HG03442 (cell line): Measurements from ENCODE around the gene NSD2.

Experiments
- ATAC-seq: cut with Tn5 transposase; IDR thresholded peaks from one replicate; pipeline ENCODE4 v1.9.1; 2021; ENCODE audit warnings: mild to moderate bottlenecking, moderate library complexity; ENCODE audit not compliant: unreplicated experiment

Gene NSD2

DNA sequence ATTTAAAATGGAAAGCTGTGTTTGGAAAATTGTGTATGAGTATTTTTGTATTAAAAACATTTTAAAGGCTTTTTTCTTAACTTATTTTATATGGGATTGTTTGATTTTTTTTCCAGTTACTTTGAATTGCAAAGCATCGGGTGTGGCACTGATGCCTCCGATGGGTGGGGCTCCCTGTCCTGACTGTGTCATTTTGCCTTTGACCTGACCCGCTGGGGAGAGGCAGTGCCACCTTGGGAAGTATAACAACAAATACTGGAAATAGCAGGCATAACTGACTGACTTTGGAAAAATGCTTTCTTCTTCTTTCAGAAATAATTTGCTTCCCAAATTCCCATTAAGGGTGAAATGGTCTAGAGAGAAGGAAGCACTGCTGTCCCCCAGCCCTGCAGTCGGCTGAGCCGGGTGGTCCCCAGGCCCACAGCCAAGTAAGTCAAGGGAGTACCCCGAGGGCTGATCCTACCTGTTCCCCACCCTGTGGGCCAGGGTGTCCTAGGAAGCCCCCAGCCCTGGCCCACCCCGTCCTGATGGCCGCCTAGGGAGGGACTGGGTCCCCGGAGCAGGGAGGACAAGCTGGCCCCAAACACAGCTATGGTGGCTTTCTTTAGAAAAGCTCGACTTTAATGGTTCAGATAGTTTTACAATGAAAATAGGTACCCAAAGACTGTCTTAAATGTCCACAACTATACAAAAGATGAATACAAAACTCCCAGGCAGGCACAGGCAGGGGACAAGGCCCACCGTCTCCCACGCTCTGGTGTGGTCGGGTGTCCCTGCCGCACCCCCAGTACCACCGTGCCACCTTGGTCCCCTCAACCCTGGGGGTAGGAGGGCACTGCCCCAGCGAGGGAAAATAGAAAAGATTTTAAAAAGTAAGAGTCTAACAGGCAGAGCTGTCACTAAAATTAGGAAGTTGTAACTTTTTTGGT is 111.2 kb downstream of the NSD2 start:
- ATAC-seq, result no peak

DNA sequence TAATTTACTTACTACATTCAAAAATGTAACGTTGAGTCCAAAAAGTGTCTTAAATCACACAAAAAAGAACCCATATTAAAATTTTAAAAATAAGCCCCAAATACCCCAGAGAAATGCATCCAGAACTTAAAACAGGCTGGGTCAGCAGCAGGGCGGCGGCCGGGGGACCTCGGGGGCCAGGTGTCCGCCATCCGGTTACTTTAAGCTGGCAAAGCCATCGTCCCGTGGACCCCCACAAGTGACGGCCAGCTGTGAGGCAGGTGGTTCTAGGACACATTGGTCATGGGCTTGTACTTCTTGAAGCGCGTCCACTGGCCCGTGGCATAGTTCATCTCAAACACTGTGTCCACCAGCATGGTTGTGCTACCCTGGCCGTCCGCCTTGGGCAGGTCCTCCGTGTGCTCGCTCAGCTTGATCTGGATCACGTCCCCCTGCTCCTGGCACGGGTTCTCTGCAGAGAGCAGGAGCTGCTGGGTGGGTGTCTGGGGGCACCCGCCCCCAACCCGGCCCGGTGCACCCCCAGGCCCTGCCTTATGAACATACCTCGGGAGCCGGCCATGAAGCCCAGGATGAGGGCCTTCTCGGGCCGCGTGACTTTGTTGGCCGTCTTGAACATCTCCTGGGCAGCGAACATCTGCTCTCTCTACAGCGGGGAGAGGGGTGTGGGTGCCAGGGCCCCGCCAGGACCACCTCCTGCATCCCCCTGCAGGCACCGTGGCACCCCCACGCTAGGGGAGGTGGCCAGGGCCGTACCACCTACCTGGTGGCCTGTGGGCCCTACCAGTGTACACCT is 112.1 kb downstream of the NSD2 start:
- no peak for ATAC-seq

DNA sequence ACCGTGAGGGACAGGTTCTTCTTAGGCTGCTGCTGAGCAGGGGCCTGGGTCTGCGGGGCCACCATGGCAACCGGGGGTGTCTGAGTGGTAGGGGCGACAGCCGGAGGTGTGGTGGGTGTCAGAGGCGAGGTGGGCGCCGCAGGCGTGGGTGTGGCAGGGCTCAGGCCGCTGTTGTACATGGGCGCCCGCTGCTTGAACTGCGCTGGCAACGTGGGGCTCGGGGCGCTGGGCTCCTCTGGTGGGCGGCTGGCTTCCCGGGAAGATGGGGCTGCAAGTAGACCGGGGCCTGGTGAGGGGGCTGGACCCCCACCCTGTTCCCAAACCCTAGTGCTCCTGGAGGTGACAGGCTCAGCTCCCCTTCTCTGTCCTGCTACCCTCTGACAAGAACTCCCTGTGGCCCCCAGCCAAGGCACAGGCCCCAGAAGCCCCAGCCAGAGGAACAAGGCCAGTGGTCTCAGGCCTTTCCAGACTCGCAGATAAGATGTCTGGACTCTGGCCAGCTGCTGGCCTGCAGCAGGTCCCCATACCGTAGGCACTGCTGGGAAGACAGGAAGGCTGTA is 112.7 kb downstream of the NSD2 start:
- no peak for ATAC-seq

DNA sequence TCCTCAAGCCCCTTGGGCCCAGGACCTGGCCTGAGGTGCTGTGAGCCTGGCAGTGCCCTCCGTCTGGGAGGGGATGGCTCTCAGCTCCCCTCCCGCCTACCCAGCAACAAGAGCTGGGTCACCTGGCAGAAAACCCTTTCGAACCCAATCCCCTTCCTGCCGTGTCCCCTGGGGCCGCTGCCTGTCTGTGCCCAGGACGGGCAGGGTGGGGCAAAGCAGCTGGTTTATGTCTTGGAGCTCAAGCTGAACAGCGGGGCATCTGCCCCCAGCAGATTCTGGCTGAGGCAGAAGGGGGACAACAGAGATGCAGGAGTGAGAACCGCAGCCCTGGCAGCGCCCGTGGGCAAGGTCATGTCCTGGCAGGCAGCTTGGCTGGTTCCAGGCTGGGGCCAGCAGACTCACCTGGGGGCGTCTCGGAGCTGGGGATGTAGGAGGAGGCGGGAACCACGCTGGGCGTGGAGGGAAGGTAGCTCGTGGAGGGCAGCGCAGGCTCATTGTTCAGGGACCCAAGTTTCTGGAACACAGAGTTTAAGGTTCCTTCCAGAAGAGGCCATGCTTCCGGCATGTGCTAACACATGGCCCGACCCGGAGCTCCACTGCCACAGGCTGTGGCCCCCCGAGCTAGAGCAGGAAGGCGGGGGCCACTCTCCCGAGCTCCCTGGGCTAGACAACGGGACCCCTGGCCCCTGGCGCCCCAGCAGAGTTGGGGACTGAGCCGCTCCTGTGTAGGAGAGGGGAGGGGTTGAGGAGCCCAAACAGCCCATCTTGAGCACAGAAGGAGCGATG is 113.4 kb downstream of the NSD2 start:
- no peak for ATAC-seq

DNA sequence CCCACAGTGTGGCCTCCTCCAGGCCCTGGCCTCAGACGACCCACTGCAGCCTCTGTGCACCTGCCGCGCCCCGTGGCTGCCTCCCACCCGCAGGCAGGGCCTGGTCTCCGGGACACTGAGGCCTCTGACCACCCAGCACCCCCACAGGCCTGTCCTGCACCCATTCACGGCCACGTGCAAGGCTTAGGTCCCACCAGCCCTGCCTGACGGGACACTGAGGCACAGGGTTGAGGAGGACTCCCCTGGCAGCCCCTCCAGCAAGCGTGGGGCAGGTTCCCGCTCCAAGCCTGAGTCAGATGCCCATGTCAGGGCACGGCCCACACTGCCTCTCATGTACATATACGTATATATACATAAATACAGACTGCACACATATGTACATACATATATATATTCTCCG is 114.1 kb downstream of the NSD2 start:
- no peak for ATAC-seq

DNA sequence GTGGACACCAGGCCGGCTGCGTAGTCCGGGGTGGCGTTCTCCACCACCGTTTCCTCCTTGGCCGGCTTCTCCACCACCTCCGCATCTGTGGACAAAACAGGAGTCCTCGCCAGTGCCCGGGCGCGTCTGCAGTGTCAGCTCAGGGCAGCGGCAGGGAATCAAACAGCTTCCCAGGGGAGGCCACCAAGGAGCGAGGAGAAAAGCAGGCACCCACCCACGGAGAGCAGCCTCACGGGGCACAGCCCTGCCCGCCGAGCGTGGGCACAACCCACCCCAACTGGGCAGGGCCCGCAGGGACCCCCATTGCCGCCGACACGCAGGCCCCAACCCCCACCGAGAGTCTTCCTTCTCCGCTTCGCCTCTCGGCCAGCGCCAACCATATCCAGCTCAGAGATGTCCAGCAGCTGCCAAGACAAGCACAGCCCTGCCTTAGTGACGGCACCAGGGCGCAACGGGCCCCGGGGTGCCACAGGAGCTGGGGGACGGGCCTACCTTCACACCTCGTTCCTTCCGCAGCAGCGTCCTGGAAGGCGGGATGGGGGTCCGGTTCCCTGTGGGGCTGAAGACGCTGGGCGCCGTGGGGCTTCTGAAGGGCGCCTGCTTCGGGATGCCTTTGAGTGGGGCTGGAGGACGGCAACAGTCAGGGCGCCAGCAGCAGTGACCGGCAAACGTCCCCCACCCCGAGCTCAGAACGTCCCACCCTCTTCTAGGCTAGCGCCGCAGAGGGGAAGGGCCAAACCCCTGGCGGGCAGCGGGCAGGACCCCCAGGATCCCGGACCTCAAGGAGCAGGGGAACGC is 114.8 kb downstream of the NSD2 start:
- ATAC-seq, result no peak

DNA sequence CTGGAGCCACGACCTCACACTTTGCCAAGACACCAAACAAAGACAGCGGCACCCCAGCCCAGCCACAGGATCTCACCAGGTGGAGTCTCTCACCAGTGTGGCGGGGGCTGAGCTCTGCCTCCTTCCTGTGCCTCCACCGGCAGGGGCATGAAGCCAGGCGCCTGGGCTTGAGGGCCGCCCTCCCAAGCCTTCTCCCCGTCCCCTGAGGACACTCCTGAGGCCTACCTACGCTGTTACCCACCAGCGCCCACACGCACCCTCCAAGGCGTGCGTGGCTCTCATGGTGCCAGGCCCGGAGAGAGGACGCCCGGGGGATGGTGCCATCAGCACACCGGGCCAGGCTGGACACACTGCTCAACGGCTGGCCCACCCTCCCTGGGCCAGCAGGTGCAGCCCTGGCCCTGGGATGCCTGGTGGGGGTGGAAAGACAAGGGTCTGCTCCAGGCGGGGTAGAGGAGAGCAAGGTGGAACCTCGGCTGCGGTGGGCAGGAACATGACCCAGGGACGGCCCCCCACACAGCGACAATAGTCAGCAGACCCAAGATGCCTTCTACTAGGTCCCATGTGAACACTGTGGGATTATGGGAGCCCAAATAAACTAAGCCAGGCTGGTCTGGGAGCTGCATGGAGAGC is 115.5 kb downstream of the NSD2 start:
- no peak for ATAC-seq

DNA sequence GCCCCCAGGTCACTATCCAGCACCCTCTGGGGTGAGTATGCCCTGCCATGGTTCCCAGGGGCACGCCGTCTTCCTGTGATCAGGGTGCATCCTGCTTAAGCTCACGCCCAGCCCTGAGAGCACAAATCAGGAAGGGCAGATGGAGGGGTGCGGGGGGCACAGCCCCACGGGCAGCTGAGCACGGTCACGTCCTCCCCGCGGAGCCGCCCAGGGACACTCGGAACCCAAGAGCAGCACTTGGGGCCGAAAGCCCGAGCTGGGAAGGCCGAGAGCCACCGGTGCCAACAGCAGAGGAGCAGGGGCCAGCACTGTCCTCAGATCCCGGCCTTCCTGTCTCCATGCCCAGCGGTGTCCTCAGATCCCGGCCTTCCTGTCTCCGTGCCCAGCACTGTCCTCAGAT is 116.1 kb downstream of the NSD2 start:
- no peak for ATAC-seq

DNA sequence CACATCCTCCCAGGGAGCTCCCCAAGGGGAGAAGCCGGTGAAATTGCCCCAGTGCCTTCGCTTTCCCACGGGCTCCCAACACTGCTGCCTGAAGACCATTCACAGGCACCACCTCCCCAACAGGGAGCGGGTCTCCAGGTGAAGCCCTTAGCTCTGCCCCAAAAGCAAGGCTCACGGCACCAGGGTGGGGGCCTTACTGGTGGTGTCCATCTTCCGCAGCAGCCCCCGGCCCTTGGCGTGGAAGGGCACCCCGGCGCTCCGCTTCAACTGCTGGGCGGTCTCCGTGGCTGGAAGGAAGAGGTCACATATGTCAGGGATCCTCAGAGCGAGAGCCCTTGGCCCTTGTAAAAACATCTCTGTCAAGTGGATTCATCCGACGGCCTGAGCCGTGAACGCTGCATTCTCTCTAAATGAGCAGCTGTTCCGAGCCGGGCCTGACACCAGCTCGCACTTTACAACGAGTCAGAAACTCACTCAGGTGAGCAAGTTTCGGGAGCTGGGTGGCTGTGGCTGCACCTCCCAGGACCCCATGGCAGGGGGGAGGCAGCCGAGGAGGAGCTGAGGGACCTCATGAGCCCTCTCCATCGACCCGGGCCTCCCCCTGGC is 116.6 kb downstream of the NSD2 start:
- no peak for ATAC-seq

DNA sequence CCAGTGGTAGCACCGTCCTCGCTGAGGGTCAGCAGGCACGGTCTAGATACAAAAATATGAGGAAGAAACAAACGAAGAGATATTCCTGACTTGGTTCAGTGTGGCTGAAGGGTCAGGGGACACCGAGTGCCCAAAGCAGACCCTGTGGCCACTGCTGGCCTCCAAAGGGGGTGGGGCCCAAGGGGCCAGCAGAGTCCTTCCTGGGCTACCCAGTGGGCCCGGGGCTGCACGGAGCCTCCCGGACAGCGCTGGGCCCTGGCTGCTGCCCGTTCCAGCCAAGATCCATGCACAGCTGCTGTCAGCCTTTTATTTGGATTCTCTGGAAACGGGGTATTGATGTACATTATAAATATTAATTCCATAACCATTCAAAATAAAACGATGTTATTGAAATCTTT is 117.1 kb downstream of the NSD2 start:
- ATAC-seq, result no peak

DNA sequence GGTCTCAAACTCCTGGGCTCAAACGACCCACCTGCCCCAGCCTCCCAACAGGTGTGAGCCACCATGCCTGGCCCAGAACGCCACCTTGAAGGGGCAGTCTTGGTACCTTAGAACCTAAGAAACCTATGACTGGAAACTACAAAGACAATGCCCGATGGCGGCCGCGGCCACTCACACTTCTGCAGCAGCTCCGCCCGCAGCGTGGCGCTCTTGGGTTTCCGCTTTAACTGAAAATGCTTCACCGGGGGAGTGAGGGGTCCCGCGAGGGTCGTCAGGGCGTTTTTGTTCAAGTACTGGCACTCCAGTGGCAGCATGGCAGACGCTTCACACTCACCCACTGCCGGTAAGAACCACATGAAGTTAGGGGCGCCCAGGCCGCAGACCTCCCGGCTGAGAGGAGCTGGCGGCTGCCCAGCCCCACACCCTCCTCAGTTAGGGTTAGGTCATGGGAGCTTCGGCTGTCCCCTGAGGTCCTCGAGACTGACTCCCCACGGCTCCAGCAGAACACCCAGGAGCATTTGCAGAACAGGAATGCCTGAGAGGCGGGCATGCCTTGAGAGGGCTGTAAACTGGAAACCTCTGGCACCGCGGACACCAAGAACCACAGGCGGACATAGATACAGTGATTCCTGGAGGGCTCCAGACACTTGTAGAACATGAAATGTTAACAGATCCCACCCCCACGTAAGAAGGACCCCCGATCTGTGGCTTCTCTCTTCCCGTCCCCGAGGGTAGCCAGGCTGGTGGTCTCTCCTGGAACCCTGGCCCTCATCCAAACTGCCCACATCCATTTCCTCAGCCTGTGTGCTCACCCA is 118.5 kb downstream of the NSD2 start:
- ATAC-seq, result no peak

DNA sequence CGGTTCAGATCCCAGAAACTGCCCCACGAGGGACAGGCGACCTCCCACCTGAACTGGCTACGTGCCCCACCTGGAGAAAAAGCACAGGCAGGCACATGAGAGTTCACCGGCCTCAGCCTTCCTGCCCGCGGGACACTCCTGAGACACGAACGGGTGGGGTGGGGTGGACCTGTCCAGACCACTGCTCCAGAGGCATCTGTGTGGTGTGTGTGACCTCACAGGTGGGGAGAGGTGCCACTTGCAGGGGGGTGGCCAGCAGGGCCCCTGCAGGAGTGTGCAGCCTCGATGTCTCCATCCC is 119.1 kb downstream of the NSD2 start:
- no peak for ATAC-seq

DNA sequence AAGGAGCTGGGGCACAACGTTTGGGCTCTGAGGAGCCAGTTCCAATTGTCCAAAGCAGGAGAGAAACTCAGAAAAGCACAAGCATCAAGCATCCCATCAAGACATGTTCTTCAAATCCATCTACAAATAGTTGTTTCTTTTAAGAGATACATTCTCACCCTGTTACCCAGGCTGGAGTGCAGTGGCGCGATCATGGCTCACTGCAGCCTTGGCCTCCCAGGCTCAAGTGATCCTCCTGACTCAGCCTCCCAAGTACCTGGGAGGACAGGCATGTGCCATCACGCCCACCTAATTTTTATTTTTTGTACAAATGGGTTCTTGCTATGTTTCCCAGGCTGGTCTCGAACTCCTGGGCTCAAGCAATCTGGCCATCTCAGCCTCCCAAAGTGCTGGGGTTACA is 119.5 kb downstream of the NSD2 start:
- no peak for ATAC-seq

DNA sequence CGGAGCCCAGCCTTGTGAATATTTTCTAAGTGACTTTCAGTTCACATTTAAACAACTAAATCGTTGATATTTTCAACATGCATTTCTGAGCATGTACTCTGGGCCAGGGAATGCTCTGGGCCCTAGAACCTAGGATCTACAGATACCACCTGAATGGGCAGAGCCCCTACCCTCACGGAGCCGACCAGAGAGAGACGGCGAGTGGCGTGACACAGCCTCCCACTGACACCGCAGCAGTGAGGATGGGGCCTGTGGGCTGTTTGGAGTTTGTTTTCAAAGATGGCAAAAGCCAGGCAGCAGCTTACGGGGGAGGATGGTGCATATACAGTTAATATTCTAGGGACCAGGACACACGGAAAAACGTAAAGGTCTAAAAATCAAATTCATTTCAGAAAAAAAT is 119.9 kb downstream of the NSD2 start:
- ATAC-seq, result no peak

DNA sequence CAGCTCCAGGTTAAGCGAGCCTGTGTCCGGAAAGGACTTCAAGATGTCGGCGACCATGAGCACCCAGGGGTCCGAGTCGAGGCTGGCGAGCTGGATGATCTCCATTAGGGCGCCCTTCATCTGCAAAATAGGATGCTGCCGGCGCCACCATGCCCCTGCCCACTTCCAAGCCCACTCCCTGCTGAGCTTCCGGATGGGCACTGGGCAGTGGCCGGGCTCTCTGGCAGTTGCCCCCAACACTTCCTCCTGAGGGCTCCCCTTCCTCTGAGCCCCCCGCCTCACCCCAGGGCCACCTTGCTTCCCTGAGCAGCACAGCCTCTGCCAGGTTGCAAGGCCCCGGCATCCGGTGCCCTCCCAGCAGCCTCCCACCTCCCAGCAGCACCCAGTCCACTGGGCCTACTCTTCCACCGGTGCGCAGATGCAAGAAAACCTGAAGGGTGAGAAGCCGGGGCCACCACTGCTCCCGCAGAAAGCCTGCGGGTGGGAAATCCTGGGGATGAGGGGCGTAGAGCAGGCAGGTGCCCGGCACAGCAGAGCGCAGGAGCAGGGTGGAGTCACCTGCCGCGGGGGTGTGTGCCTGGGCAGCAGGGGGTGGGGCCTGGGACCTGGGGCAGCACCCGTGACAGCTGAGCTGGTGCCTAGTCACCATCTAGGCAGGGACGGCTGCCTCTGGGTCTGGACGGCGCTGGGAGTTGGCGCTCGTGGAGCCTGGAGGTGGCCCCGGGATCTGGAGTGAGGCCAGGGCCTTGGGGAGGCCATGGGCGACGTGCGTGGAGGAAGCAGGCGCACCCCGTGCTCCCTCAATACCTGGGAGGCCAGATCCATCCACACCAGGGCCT is 120.6 kb downstream of the NSD2 start:
- ATAC-seq, result no peak

DNA sequence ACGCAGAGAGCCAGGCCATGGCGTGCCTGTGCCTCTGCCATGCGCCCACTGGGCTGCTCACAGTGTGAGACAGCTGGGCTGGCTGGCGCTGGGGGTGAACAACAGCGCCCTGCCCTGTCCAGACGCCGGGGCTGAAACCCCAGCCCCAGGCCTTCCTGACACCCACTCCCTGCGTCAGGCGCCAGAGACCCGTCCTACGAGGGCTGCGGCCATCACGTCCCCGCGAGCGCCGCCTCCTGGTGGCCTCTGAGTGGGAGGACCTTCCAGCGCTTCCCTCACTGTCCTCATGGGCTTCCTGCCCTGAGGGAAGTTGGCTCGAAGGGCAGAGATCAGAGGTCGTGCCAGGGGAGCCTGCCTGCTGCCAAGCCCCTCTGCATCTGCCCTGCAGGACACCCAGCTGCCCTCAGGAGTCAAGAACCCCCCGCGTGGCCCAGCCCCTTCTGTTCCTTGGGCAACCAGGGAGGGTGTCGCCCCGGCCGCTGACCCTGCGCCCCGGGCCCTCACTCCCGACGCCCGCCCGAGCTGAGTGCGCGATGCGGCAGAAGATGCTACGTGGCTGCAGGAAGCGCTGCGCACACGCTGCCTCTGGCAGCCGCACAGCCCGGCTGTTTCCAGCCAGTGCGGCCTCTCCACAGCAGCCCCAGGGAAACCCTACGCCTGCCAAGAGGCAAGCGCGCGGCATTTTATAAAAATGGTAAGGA is 121.4 kb downstream of the NSD2 start:
- ATAC-seq, result no peak

DNA sequence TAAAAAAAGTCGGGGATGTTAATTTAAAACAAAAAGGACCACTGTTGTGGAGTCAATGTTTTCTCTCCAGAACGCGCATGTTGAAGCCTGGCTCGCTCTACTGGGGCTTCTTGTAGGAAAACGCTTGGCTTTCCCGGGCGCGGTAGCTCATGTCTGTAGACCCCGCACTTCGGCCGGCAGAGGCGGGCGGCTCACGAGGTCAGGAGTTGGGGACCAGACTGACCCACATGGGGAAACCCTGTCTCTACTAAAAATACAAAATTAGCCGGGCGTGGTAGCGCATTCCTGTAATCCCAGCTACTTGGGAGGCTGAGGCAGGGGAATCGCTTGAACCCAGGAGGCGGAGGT is 122.0 kb downstream of the NSD2 start:
- ATAC-seq, result no peak
